HG03571 (cell line): ENCODE measurements around the gene TMED9.

Experiments
- ATAC-seq: cut with Tn5 transposase; IDR thresholded peaks from one replicate; pipeline ENCODE4 v1.9.1; 2021; ENCODE audit not compliant: unreplicated experiment

The TMED9 gene

GRCh38 chr5:177576169-177576568, 15.8 kb upstream of the TMED9 start:
- ATAC-seq, result no peak

GRCh38 chr5:177578316-177578715, 13.7 kb upstream of the TMED9 start:
- ATAC-seq, result no peak

GRCh38 chr5:177588413-177588909, 3.5 kb upstream of the TMED9 start:
- no peak for ATAC-seq

GRCh38 chr5:177590406-177590805, 1.6 kb upstream of the TMED9 start:
- ATAC-seq, result no peak

GRCh38 chr5:177591690-177592009, 353 bp upstream of the TMED9 start:
- ATAC-seq, result no peak

GRCh38 chr5:177592905-177593304, 902 bp downstream of the TMED9 start:
- ATAC-seq, result no peak

GRCh38 chr5:177593511-177593910, 1.5 kb downstream of the TMED9 start:
- ATAC-seq, result no peak

- ATAC-seq, result no peak
Measured at GRCh38 chr5:177594071-177594470, 2.1 kb downstream of the TMED9 start.

- no peak for ATAC-seq
Measured at GRCh38 chr5:177595026-177595585, 3.1 kb downstream of the TMED9 start.

GRCh38 chr5:177595991-177596774, 4.2 kb downstream of the TMED9 start:
- ATAC-seq, result no peak

GRCh38 chr5:177596775-177597238, 4.8 kb downstream of the TMED9 start:
- no peak for ATAC-seq

- no peak for ATAC-seq
Measured at GRCh38 chr5:177598477-177598876, 6.5 kb downstream of the TMED9 start.

GRCh38 chr5:177599731-177600507, 7.9 kb downstream of the TMED9 start, which contains the start of gene B4GALT7:
Gene B4GALT7, plus strand, starts transcription at chr5:177600132. Its CDS starts 79 bp downstream, at chr5:177600211.
- peak; percentile 88 for ATAC-seq

GRCh38 chr5:177600508-177601018, 8.6 kb downstream of the TMED9 start:
- ATAC-seq, result no peak

GRCh38 chr5:177601126-177601525, 9.1 kb downstream of the TMED9 start:
- no peak for ATAC-seq

GRCh38 chr5:177601577-177602457, 9.8 kb downstream of the TMED9 start:
- ATAC-seq, result no peak

- ATAC-seq, result no peak
Measured at GRCh38 chr5:177602458-177602830, 10.4 kb downstream of the TMED9 start.

- no peak for ATAC-seq
Measured at GRCh38 chr5:177603631-177604030, 11.6 kb downstream of the TMED9 start.

- no peak for ATAC-seq
Measured at GRCh38 chr5:177604116-177604521, 12.1 kb downstream of the TMED9 start.

- no peak for ATAC-seq
Measured at GRCh38 chr5:177604656-177605055, 12.7 kb downstream of the TMED9 start.

GRCh38 chr5:177605078-177605477, 13.1 kb downstream of the TMED9 start:
- no peak for ATAC-seq
